HT1080 (cell line): ENCODE data around the gene KRTAP2-1. TPM values are rescaled to one million over a fixed set of nuclear protein-coding genes. Genes with fewer than 3 reads are reported as not detected.
"Not testable (repeated sequence)": the region's sequence is repeated elsewhere in the genome, so short reads cannot be mapped to it uniquely, and the experiment has no call there.

Experiments
- DNase-seq: peaks from one replicate; pipeline ENCODE4 v3.0.0-alpha.2; 2015; ENCODE audit warnings: low read depth
- polyA plus RNA-seq, 2 experiments: library from polyadenylated mRNA; depleted of rRNA; stranded (reverse); fragments of >200 nt; gene quantifications; 2 replicates each; pipeline ENCODE4 v1.2.3, GENCODE V29; 2015
- total RNA-seq: library from RNA; depleted of rRNA; stranded (reverse); fragments of >200 nt; shearing (Covaris generic); gene quantifications from 2 replicates; pipeline ENCODE4 v1.2.3, GENCODE V29; 2014; rRNA removed

KRTAP2-1 gene, protein sequence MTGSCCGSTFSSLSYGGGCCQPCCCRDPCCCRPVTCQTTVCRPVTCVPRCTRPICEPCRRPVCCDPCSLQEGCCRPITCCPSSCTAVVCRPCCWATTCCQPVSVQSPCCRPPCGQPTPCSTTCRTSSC
- total RNA-seq: 2.0 TPM in 1 of 2 replicates, not detected in the other
- polyA plus RNA-seq (2015; cell fraction: cytosol; rRNA removed): not detected in 2 replicates
- polyA plus RNA-seq (2015; cell fraction: nucleus; rRNA removed): not detected in 2 replicates

GRCh38 chr17:41046735-41047465, at the start of gene KRTAP2-1:
Gene KRTAP2-1 (minus strand): TSS chr17:41047316. CDS start chr17:41047267, 49 bp downstream.
- DNase-seq: not testable (repeated sequence)

- DNase-seq: no peak
These were observed 48.9 kb upstream of the KRTAP2-1 start for GRCh38 chr17:41096055-41096454.

- DNase-seq: not testable (repeated sequence)
These were observed 41.7 kb upstream of the KRTAP2-1 start for GRCh38 chr17:41088760-41089352.

- DNase-seq: not testable (repeated sequence)
These were observed 37.2 kb upstream of the KRTAP2-1 start, which contains the start of gene KRTAP4-7 for GRCh38 chr17:41084100-41084856. Gene KRTAP4-7 (plus strand): TSS chr17:41084150. CDS start chr17:41084207, 57 bp downstream.

DNA sequence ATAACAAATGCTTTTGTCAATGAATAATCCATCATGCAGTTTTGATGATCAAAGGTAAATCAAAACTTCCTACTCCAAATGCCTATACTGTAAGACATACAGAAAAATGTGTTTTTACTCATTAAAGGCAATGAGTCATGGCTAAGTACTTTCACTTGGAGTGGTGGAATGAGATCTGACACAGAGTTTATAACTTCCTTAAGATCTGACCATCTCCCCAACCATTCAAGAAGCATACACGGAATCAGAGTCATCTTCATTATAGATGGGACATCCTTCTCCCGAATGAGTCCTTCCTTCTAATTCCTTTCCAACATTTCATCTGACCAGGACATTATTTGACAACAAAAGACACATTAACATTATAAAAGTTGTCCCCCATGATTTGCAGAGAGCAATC, 36.3 kb upstream of the KRTAP2-1 start:
- DNase-seq: peak; percentile 82

DNA sequence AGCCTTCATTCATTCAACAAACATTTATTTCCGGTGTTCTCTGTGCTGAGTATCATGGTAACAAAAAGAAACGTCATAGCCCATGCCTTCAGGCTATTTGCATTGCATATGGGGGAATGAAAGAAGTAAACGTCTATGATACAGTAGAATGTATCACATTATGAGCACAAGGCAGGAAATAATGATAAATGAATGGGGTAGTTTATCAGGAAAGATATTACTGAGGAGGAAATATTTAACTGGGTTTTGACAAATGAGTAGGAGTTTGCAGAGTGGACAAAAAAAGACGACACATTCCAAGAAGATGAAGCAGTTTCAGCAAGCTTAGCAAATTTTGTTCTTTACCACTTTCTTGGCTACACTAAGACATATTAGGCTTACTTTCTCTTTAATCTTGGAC, 35.5 kb upstream of the KRTAP2-1 start:
- peak; percentile 44 for DNase-seq

GRCh38 chr17:41076788-41077187, 29.7 kb upstream of the KRTAP2-1 start:
- DNase-seq: no peak

DNA sequence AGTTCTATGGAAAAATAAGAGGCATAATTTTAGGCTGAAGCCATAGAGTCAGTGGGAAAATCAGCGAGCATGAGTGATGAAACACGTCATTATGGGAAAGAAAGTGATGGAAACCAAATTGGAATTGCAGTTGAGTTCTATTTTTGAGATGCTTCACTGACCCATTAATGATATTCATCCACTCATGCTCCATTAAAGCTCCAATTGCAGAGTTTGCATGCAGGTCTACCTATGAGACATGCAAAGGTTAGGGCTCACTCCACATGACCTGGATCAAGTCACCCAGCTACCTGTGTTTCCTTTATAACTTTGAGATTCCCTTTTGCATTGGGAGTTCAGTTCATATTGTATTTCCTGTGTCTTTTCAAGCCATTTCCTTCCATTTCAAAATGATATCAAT, 26.6 kb upstream of the KRTAP2-1 start:
- DNase-seq: no peak

DNA sequence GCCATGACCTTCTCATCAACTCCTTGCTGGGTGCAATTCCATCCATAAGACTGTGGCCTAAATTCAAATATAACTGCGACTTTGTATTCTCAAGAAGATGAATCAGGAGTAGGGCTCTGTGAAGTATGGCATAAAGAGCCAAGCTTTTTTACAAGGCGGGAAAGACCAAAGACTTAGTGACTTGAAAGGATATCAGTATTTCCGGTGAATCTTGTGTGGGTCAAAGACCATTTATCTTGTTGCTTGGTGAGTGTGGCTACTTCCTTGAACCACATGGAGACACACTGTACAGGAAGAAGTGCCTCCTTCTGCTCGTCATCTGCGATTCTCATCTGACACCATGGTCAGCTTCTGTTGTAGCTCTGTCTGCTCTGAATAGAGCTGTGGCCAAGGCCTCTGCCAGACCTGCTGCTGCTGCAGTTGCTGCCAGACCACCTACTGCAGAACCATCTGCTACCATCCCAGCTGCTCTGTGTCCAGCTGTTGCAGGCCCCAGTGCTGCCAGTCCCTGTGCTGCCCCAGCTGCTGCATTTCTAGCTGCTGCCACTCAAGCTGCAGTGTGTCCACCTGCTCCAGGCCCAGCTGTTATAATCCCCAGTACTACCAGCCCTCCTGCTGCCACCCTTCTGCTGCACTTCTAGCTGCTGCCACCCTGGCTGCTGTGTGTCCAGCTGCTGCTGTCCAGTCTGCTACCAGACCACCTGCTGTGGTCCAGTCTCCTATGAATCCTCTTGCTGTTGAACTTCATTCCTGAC, 24.7 kb upstream of the KRTAP2-1 start:
- DNase-seq: no peak

DNA sequence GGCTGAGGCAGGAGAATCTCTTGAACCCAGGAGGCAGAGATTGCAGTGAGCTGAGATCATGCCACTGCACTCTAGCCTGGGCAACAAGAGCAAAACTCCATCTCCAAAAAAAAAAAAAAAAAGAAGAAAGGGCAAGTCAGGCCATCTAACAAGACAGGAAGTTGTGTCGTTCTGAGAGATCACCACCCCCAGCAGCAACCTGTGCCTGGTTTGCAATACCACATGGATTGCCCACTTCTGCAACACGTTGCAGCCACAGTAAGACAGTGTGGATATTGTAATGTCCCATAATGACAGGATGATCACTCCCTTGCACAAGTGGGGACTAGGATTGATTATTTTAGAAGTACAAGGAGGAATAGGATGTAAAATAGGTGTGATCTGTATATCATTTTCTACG, 21.9 kb upstream of the KRTAP2-1 start:
- no peak for DNase-seq

- DNase-seq: no peak
These were observed 20.2 kb upstream of the KRTAP2-1 start for GRCh38 chr17:41067281-41067680.

DNA sequence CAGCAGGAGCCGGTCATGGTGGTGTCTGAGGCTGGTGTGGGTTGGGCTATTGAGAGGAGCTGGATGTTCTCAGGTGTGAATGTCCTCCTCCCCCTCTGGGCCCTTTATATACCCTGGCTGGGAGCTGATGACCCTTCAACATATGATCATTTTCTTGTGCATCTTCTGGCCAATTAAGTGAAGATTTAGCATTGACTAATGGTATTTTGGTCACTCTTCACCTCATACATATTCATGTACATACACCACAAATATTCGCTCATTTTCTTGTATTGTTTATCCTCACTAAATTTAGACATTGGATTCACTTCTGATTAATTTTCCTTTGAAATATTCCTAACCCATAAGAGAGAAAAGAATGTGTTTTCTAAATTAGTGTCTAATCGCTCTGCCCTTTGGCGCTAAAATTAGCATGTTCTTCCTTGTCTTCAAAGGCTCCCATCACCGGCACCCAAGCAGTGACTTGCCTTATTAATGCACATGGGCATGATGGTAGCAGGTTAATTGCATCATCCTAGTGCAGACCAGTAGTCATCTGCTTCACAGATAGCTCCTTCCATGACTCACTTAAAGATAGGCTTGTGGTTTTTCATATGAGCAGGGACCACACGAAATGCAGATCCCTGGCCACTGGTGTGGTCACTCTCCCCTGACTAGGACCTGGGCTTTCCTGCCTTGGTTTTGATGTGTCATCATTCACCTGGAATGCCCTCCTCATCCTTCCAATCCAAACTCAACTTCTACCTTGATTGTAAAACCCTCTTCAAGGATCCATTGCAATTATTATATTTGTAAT, 18.9 kb upstream of the KRTAP2-1 start, which contains the start of gene KRTAP2-4:
TSS of gene KRTAP2-4 (minus strand) at position 51 of the 796 bp plus-strand sequence. CDS start at position 17, 34 bp downstream.
- peak; percentile 95 for DNase-seq

DNA sequence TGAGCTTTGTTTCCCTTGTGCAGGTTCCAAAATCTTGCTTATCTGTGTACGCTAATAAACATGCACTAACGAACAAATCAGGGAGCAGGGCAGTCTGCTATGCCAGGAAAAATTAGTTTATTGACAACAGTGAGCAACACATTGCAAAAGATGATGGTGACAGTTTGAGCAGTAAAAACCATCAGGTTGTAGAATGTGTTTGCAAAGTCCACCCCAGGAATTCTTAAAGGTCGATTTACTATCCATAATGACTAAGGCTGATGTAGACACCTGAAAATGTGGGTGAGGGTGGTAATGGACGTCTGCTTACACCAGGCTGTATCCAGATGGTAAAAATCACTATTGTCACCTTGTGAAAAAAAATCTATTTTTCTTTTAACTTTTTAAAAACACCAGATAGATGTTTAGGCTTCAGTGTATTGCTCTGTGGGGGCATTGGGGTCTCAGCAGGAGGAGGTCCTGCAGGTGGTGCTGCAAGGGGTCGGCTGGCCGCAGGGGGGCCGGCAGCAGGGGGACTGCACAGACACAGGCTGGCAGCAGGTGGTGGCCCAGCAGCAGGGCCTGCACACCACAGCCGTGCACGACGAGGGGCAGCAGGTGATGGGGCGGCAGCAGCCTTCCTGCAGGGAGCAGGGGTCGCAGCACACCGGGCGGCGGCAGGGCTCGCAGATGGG, 18.0 kb upstream of the KRTAP2-1 start:
- not testable (repeated sequence) for DNase-seq

GRCh38 chr17:41064301-41064700, 17.2 kb upstream of the KRTAP2-1 start:
- no peak for DNase-seq

DNA sequence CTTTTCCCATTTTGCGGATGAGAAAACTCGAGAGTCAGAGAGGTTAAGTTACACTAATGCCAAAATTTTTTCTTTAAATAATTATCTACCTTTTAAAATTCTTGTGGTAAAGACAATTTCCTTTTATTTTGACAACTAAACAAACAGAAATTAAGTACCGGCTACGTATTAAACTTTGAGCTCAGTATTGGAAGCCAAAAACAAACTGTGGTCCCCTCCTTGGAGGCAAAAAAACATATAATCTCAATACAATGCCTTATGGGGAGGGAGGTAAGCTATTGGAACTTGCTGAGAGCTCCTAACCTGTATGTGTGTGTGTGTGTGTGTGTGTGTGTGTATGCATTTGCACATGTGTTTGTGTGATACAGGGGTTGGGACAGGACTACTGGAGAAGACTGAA, 16.3 kb upstream of the KRTAP2-1 start:
- DNase-seq: no peak

GRCh38 chr17:41061964-41062363, 14.8 kb upstream of the KRTAP2-1 start:
- DNase-seq: peak; percentile 80

DNA sequence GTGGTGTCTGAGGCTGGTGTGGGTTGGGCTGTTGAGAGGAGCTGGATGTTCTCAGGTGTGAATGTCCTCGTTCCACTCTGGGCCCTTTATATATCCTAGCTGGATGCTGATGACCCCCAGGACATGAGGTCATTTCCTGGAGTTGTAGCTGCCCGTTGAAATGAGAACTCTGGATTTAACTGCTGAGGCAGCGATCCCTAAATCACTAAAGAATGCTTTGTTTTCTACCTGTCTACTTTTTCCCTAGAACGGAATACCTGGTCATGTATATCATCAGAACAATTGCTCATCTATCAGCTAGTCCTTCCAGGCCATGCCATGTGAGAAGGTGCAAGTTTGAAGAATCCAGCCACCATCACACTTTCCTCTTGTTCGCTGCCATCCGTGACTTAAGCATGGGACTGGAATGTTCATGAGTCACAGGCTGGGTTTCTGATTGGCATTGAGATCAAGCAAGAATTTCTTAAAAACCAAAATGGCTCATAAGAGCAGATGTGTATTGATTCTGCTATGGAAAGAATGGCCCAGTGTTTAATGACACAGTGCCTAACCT, 13.0 kb upstream of the KRTAP2-1 start, which contains the start of gene KRTAP2-3:
TSS of gene KRTAP2-3 (minus strand) at position 63 of the 553 bp plus-strand sequence. CDS start 64 bp downstream, outside the sequence.
- peak; percentile 86 for DNase-seq

GRCh38 chr17:41059276-41060051, 12.3 kb upstream of the KRTAP2-1 start:
- DNase-seq: peak; percentile 86
